ENCODE measurements around the gene DUSP22. TPM values are rescaled to one million over a fixed set of nuclear protein-coding genes. Genes with fewer than 3 reads are reported as not detected.

Gene DUSP22
- polyA plus RNA-seq, 3 donors = 107 to 120 (median 117) TPM

- peaks cover 41 to 78% of the 10 kb centered on the region in 2 donors for H3K36me3 ChIP-seq (replicated peaks in 1 of 2; ENCODE audit: control insufficient read depth in 1 of 2, insufficient read depth in 2 of 2, low read length in 2 of 2)
- Mint-ChIP-seq H3K4me1 (peaks cover 13% of the 10 kb centered on the region), H3K4me3 (peak overlapping the region in 1 of 2 donors; percentile 6), H3K27me3 (ENCODE audit: low read depth in 3 of 3) (peaks cover 50 to 64% (median 56%) of the 10 kb centered on the region in 3 donors), H3K36me3 (peaks cover 58 to 65% of the 10 kb centered on the region in 2 donors), H3K27ac (no peak overlapping the region), H3K9me3 (peaks cover 0 to 21% (median 10%) of the 10 kb centered on the region in 7 donors)
- H3K9ac ChIP-seq (ENCODE audit: insufficient read depth, low read length, poor library complexity, severe bottlenecking) = no peak overlapping the region
- intact Hi-C loops (cut with micrococcal nuclease) = no loop called here
- WGBS (ENCODE audit: insufficient coverage) = 100% methylated on average over 1 of the region's 2 CpGs
- TF ChIP-seq CTCF (IDR thresholded peaks at IDR 0.05) = no peak
- H3K27ac ChIP-seq (ENCODE audit: low read depth in 1 of 2, low read length in 2 of 2) = no peak overlapping the region
- peaks cover 0 to 11% of the 10 kb centered on the region in 2 donors for H3K9me3 ChIP-seq (replicated peaks in 1 of 2; ENCODE audit: control insufficient read depth in 1 of 2, insufficient read depth in 1 of 2, low read length in 2 of 2)
- no peak overlapping the region for H3K4me2 ChIP-seq (replicated peaks; ENCODE audit: extremely low read depth, low read length, poor library complexity, severe bottlenecking)
- peaks cover 72% of the 10 kb centered on the region for H4K20me1 ChIP-seq (ENCODE audit: insufficient read depth, low read length)
- H2AFZ ChIP-seq (ENCODE audit: insufficient read depth, low read depth, low read length, poor library complexity, severe bottlenecking) = no peak overlapping the region
- H3K4me1 ChIP-seq (ENCODE audit: control insufficient read depth in 1 of 2, insufficient read depth in 2 of 2, low read length in 2 of 2) = peaks cover 10 to 12% of the 10 kb centered on the region in 2 donors
- peaks cover 23 to 57% of the 10 kb centered on the region in 2 donors for H3K27me3 ChIP-seq (ENCODE audit: control insufficient read depth in 2 of 2, insufficient read depth in 2 of 2, low read length in 2 of 2)
- no peaks in the 10 kb centered on the region for H3K79me2 ChIP-seq (ENCODE audit: insufficient read depth, low read length)
- no peak for DNase-seq
- H3K4me3 ChIP-seq (replicated peaks in 1 of 3; ENCODE audit: low read depth in 2 of 3, low read length in 3 of 3) = no peak overlapping the region
Measured at GRCh38 chr6:398065-398464, 105.8 kb downstream of the DUSP22 start.

GRCh38 chr6:398558-399078 is 106.3 kb downstream of the DUSP22 start:
- Mint-ChIP-seq H3K27ac (no peak overlapping the region), H3K9me3 (peaks cover 0 to 18% (median 8%) of the 10 kb centered on the region in 7 donors), H3K27me3 (ENCODE audit: low read depth in 3 of 3) (peaks cover 48 to 60% (median 57%) of the 10 kb centered on the region in 3 donors), H3K4me3 (peak overlapping the region in 1 of 2 donors; percentile 57), H3K4me1 (peaks cover 10% of the 10 kb centered on the region), H3K36me3 (peaks cover 62 to 64% of the 10 kb centered on the region in 2 donors)
- Histone ChIP-seq H3K4me1 (ENCODE audit: control insufficient read depth in 1 of 2, insufficient read depth in 2 of 2, low read length in 2 of 2) (peaks cover 6% of the 10 kb centered on the region in 2 donors), H3K27ac (ENCODE audit: low read depth in 1 of 2, low read length in 2 of 2) (no peak overlapping the region), H3K4me2 (replicated peaks; ENCODE audit: extremely low read depth, low read length, poor library complexity, severe bottlenecking) (no peak overlapping the region), H3K36me3 (replicated peaks in 1 of 2; ENCODE audit: control insufficient read depth in 1 of 2, insufficient read depth in 2 of 2, low read length in 2 of 2) (peaks cover 41 to 84% of the 10 kb centered on the region in 2 donors), H3K4me3 (replicated peaks in 1 of 3; ENCODE audit: low read depth in 2 of 3, low read length in 3 of 3) (no peak overlapping the region), H3K9me3 (replicated peaks in 1 of 2; ENCODE audit: control insufficient read depth in 1 of 2, insufficient read depth in 1 of 2, low read length in 2 of 2) (peaks cover 0 to 11% of the 10 kb centered on the region in 2 donors), H4K20me1 (ENCODE audit: insufficient read depth, low read length) (peaks cover 72% of the 10 kb centered on the region), H2AFZ (ENCODE audit: insufficient read depth, low read depth, low read length, poor library complexity, severe bottlenecking) (no peak overlapping the region), H3K9ac (ENCODE audit: insufficient read depth, low read length, poor library complexity, severe bottlenecking) (no peak overlapping the region), H3K27me3 (ENCODE audit: control insufficient read depth in 2 of 2, insufficient read depth in 2 of 2, low read length in 2 of 2) (peaks cover 20 to 54% of the 10 kb centered on the region in 2 donors), H3K79me2 (ENCODE audit: insufficient read depth, low read length) (no peaks in the 10 kb centered on the region)
- intact Hi-C loops (cut with micrococcal nuclease) = no loop called here
- no peak for DNase-seq
- no peak for TF ChIP-seq CTCF (IDR thresholded peaks at IDR 0.05)
- 91% methylated on average over 10 of the region's 13 CpGs for WGBS (ENCODE audit: insufficient coverage)

All from CD14-positive monocyte (primary cell).